RKO (cell line): Measurements from ENCODE around the gene RPS29.
"Not testable (repeated sequence)": the region's sequence is repeated elsewhere in the genome, so short reads cannot be mapped to it uniquely, and the experiment has no call there.

Experiments
- DNase-seq: peaks from one replicate; pipeline ENCODE4 v3.0.0-alpha.2; 2016; ENCODE audit warnings: low spot score

The RPS29 gene

DNA sequence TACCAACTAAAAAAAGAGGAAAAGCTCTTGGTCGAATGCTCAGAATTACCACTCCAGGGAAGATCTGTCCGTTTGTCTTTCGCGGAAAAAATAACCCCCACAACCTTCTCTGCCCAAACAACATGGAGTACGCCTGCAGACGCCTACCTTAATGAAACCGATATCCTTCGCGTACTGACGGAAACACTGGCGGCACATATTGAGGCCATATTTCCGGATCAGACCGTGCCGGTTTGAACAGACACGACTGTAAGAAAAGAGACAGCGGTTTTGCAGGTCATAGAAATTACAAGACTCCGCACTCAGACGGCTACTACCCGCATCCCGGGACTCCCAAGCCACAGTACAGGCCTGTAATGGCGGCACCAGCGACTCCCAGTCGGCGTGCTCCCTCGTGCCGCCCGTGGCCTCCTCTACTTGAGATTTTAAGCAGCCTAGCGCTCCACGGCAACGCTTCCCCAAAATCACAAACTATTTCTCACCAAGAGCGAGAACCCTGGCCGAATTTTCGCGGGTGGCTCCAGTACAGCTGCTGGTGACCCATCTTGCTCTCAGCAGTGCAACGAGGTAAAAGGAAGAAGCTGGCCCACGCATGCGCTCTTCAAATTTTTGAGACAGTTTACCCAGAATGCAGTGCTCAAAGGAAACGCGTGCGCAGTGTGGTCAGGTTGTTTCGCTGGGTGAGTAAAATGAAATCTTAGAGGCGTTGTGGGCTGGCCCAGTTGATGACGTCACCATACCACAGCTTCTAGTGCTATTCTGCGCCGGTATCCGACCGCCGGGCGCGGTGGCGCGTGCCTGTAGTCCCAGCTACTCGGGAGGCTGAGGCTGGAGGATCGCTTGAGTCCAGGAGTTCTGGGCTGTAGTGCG lies at the start of gene RPS29:
Gene RPS29 (minus strand): TSS at position 578 of the 870 bp plus-strand sequence. CDS start 34 bp downstream, at position 544.
- peak; percentile 99 for DNase-seq

DNA sequence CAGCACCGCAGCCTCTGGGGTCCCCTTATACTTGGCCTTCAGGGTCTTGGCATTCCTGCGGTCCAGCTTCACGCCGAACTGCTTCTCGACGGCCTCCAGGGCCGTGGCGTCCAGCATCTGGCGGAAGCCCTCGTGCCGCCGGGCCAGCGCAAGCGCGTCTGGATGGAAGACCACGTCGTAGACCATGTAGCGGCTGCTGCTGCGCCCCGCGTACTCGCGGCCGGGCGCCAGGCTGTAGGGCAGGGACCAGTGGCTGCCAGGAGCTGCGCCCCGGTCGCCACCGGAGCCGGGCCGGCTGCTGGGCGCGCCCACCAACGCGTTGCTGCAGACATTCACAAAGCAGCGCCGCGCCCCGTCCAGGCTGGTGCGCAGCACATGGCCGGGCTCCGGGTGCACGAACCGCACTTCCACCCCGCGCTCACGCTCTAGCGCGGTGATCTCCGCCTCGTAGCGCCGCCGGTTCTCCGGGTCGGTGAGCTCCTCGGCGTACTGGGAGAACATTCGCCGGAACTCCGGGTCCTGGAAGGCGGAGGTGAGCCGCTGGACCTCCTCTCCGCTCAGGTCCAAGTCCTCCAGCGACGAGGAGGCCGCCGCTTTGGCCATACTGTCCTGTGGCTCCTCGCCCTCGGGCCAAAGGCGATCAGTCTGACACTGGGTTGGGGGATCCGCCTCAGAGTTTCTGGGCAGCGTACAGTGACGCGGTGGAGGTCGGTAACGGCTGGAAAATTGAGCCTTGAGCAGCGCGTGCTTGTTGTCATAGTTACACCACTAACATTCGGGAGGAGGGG lies 48.6 kb upstream of the RPS29 start, which contains the start of gene DNAAF2:
Gene DNAAF2 (minus strand): TSS at position 698 of the 788 bp plus-strand sequence. CDS start 95 bp downstream, at position 603.
- DNase-seq: peak; percentile 88

DNA sequence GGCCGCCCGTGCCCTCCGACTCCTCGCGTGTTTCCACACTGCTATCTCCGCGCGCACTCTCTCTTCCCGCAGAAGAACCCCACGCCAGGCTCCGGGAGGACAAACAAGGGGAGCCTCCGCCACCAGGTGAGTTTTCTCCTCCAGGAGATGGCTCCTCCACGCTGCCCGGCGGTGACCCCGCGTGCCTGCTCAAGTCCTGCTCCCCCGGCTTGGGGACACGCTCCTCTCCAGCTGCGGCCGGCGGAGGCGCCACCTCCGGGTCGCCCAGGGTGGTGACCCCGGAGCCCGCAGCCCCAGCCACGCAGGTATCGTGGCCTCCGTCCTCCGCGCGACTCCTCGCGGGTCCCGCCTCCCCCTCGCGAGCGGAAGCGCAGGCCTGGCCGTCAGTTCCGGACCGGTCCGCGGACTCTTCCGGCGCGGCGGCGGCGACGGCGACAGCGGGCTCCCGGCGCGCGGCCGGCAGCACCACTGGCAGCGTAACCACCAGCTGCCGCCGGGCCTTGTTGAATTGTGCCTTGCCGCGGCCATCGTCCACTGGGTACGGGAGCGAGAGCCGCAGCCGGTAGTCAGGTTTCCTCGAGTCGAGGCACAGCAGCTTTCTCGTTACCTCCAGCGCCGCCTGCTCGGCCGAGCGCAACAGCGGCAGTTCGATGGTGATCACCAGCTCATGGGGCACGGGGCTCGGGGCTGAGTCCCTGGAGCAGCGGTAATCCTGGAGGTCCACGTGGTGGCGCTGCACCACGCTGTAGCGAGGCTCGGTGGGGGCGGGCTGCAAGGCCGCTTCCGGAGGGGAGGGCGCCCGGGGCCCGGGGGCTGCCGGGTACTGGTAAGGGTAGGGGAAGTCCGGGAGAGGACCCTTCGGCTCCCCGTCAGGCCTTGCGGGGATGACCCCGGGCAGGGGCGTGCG lies 47.7 kb upstream of the RPS29 start:
- peak; percentile 94 for DNase-seq

DNA sequence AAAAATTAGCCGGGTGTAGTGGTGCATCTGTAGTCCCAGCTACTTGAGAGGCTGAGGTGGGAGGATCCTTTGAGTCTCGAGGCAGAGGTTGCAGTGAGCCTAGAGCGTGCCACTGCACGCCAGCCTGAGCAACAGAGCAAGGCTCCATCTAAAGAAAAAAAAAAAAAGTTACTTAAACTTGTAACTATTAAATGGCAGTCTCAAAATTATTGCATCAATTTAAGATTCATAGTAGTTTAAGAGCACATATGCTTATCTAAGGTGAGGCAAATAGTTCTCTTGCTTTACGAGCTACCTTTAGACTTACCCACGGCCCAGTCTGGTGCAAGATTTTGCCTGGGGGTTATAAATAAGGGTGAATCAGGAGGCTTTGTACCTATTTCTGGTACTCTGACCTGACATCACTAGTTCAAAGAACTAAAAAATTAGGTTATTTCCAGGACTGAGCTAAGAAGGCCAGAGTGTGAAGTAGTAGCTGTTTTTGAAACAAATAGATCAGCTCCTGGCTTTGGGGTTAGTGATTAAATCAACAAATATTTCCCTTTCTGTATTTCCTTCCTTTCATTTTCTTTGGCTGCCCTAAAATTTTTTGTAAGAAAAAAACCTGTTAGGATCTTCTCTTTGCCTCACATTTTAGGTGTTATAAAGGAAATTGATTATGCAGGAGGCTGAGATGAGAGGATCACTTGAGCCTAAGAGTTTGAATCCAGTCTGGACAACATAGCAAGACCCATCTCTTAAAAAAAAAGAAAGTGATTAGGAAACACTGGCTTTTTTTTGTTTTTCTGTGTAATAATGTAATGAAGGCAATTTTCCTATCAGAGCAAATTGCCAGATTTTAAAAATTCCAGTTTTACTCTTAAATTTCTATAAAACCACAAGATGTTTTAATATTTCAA lies 38.0 kb upstream of the RPS29 start:
- DNase-seq: no peak

DNA sequence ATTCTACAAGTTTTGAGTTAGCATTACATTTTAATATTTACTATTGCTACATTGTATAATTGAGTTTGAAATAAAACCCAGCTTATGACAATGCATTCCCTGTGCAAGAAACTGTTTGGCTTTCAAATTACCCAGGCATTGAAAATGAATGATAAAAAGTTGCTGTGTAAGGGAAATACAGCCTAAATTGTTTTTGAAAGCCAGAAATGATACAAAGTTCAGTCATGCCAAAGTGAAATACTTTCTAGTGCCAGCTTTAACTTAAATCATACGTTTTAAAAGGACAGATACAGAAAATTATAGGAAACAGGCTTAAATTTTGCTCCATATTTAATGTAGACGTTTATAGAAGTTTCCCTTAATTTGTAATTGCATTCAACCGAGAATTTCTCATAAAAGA lies 37.2 kb upstream of the RPS29 start:
- peak; percentile 40 for DNase-seq

DNA sequence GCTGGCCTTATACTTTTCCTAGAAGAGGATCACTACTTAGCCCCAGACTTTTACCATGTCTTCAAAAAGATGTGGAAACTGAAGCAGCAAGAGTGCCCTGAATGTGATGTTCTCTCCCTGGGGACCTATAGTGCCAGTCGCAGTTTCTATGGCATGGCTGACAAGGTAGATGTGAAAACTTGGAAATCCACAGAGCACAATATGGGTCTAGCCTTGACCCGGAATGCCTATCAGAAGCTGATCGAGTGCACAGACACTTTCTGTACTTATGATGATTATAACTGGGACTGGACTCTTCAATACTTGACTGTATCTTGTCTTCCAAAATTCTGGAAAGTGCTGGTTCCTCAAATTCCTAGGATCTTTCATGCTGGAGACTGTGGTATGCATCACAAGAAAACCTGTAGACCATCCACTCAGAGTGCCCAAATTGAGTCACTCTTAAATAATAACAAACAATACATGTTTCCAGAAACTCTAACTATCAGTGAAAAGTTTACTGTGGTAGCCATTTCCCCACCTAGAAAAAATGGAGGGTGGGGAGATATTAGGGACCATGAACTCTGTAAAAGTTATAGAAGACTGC lies 35.9 kb upstream of the RPS29 start:
- peak; percentile 57 for DNase-seq

DNA sequence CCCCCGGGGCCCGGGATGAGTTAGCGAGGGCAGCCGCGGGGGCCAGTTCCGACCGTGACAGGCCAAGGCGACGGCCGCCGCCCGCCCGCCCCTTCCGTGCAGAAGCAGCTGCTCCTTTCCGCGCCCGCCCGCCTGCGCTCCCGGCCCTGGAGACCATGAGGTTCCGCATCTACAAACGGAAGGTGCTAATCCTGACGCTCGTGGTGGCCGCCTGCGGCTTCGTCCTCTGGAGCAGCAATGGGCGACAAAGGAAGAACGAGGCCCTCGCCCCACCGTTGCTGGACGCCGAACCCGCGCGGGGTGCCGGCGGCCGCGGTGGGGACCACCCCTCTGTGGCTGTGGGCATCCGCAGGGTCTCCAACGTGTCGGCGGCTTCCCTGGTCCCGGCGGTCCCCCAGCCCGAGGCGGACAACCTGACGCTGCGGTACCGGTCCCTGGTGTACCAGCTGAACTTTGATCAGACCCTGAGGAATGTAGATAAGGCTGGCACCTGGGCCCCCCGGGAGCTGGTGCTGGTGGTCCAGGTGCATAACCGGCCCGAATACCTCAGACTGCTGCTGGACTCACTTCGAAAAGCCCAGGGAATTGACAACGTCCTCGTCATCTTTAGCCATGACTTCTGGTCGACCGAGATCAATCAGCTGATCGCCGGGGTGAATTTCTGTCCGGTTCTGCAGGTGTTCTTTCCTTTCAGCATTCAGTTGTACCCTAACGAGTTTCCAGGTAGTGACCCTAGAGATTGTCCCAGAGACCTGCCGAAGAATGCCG lies 35.1 kb upstream of the RPS29 start:
- DNase-seq: peak; percentile 80

DNA sequence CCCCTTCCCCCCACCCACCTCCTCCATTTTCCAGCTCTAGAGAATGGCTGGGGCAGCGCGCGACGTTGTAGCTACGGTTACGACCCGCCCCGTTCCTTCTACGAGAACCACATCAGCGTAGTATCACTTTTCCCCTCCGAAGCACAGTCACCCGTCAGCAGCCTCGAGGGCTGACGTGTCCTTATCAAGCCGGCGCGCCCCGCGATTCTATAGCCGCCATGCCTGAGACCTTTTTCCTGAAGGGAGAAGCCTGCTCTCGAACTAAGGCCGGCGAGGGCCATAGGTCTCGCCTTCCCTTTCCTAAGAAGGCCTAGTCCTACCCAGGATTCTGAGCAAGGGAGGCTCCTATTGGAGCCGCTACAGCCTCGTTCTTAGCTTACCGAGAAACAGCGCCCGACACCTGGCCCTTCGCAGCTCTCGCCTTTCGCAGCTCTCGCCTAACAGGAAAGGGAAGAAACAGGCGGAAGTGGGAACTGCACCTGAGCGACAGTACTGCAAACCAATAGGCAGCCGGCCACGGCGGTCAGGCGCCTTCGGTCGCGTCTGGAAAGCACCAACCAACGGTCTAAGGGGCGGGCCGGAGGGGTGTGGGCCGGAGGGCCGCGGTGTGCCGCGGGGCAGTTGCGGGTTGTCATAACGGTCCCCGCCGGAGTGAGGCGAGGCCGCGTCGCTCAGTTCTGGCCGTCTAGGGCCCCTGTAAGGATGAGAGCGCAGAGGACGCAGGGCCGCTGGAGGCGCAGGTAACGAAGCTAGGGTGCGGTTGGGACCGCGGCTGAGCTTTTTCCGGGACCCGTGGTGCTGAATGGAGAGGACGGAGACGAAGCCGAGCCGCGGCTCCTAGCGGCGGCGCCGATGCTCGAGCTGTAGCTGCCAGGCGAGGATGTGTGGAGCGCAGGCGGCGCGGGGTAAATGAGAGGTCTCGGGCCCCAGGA lies 34.3 kb upstream of the RPS29 start, which contains the start of the genes MGAT2 and RPL36AL:
Gene MGAT2 (plus strand): TSS at position 618 of the 932 bp plus-strand sequence. CDS start 470 bp downstream, outside the sequence.
Gene RPL36AL (minus strand): TSS at position 445 of the 932 bp plus-strand sequence. CDS start 1,522 bp downstream, outside the sequence.
- peak; percentile 98 for DNase-seq

DNA sequence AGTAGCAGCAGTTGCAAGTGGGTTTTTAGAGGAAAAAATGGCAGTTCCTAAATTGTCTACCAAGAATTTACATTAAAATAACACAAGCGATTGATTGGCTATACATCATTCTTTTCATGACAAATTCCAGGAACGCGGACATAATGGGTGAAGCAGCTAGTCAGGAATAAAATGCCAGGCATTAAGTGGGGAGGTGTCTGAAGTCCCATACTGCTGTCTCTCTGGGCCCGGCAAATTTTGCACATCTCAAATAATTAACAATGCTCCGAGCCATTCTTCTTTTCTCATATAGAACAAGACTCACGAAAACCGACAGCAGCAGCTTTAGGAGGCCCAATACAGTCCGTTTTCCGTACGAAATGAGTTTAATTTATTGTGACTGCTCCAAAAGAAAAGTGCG lies 33.5 kb upstream of the RPS29 start:
- peak; percentile 36 for DNase-seq

DNA sequence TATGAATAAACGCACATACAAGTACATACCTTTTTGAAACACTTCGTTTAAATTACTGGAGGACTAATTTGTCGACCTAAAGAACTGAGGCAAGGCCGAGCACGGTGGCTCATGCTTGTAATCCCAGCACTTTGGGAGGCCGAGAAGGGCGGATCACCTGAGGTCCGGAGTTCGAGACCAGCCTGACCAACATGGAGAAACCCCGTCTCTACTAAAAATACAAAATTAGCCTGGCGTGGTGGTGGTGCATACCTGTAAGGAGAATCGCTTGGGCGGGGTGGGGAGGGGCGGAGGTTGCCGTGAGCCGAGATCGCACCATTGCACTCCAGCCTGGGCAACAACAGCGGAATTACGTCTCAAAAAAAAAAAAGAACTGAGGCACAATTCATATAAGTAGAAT lies 33.1 kb upstream of the RPS29 start:
- DNase-seq: not testable (repeated sequence)

DNA sequence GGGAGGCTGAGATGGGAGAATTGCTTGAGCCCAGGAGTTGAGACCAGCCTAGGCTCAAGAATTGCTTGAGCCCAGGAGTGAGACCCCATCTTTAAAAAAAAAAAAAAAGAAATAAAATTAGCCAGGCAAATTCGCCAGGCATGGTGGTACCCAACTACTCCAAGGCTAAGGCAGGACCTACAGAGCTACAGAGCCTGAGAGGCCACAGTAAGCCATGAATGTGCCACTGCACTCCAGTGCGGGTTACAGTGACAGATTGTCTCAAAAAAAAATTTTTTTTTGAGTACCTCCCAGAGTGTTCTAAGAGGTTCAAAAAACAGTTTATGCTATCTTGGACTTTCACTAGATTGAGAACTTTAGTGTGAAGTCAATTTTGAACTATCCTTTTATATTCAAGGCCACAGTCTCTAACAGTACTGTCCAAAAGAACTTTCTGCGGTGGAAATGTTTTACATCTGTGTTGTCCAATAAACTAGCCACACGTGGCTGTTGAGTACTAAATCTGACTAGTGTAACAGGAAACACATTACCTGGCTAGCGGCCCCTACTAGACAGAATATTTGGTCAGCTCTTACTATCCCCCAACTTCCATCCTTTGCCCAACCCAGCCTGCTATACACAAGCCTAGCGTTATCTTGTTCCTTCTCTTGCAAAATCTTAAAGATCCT lies 31.8 kb upstream of the RPS29 start:
- no peak for DNase-seq

DNA sequence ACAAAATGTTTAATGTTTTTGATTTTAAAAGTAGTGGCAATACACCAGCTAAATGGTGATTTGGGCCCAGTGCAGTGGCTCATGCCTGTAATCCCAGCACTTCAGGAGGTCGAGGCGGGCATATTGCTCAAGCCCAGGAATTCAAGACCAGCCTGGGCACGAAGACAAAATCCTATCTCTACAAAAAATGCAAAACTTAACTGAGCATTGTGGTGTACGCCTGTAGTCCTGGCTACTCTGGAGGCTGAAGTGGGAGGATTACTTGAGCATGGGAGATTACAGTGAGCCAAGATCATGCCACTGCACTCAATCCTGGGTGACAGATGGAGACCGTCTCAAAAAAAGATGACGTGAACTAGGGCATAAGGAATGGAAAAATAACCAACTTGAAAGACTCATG lies 29.6 kb upstream of the RPS29 start:
- no peak for DNase-seq

DNA sequence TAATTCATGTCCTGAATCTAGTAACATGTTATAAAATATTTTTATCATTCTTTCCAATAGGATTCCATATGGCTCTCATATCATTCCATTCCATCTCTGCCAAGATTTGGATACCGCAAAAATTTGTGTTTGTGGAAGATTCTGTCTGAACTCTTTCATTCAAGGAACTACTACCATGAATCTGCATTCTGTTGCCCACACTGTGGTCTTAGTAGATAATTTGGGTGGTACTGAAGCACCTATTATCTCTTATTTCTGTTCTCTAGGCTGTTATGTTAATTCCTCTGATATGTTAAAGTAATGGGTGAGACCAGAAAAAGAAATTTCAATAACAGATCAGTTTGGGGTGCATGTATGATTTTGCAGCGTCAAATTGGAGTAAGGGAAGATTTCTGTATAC lies 28.0 kb upstream of the RPS29 start:
- DNase-seq: no peak

DNA sequence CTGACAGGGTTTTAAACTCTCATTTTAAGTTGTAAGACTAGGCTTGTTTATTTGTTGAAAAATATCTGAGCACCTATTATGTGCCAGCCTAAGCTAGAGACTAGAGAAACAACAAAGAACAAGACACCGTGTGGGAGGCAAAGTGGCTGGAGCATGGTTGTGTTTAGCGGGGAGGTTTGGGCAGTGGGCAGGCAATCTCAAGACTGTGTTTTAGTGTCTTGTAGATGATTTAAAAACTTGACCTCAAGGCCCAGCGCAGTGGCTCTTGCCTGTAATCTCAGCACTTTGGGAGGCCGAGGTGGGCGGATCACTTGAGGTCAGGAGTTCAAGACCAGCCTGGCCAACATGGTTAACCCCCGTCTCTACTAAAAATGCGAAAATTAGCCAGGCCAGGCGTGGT lies 26.5 kb upstream of the RPS29 start:
- no peak for DNase-seq

DNA sequence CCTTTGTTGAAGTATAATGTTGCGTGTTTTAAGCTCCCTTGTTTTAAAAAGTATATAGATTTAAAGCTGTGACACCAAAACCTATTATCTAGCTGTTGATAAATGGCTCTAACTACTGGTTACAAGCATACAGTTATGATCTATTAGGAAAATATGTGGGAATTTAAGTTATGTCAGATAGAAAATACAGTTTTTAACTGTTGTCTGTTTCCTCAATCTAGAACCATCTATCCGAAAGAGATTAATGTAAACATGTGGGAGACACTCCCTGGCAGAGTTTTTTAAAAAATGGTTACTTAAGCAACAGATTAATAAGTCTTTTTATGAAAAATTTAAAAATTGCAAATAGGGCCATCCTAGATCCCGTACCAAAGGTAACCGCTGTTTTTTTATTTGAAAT lies 26.1 kb upstream of the RPS29 start:
- no peak for DNase-seq

DNA sequence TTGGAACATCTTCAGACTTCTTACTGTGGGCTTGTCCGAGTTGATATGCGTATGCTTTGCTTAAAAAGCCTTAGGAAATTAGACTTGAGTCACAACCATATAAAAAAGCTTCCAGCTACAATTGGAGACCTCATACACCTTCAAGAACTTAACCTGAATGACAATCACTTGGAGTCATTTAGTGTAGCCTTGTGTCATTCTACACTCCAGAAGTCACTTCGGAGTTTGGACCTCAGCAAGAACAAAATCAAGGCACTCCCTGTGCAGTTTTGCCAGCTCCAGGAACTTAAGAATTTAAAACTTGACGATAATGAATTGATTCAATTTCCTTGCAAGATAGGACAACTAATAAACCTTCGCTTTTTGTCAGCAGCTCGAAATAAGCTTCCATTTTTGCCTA lies 21.4 kb upstream of the RPS29 start:
- no peak for DNase-seq

DNA sequence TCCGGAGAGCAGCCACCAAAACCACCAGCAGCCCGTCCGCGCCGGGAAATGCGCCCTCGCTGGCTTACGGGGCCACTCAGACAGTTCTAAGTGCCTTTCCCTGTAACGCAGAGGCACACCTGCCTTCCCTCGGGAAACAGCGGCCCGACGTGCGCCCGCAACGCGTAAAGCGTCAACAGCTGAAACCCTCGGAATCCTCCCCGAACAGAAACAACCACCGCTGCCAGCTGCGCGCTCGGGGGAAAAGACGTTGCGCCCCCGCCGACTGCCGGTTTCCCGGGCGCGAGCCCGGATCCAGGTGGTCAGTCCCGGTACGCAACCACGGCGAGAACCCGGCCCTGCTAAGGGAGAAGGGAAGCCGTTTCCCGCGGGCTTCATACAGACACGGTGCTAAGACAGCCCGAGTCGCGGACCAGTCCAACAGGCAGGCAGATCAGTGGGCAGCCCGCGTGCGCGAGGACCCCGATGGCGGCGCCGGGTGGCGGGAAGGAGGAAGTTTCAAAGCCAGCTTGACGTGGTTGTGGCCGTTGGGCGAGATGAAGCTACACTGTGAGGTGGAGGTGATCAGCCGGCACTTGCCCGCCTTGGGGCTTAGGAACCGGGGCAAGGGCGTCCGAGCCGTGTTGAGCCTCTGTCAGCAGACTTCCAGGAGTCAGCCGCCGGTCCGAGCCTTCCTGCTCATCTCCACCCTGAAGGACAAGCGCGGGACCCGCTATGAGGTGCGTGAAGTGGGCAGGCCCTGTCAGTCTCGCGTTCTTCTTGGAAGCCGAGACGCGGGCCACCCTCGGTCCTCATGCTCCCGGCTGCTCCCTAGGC lies 12.5 kb upstream of the RPS29 start, which contains the start of gene LRR1:
Gene LRR1 (plus strand): TSS at position 456 of the 816 bp plus-strand sequence. CDS start 81 bp downstream, at position 537.
- DNase-seq: peak; percentile 82
